Gastrocnemius medialis (tissue), 4 donors: Measurements from ENCODE around the gene PLEKHG4B.

Experiments
- POLR2A ChIP-seq, 2 donors: fragments of 450-650 bp; IDR thresholded peaks; one replicate each; pipeline ENCODE4 v1.6.1; 2017; ENCODE audit warnings: antibody characterized with exemption in 2 of 2, mild to moderate bottlenecking in 2 of 2, moderate library complexity in 2 of 2
- TF ChIP-seq, protein P1 (sequence below), 5 experiments: fragments of 450-650 bp in 3 of 5; fragments of 200-600 bp in 2 of 5; sonication (generic) in 2 of 5; IDR thresholded peaks in 4 of 5; conservative IDR thresholded peaks in 1 of 5; 1 replicate in 4 of 5; 2 replicates in 1 of 5; pipeline ENCODE4 v1.5.1; 2016 to 2019; ENCODE audit warnings: antibody characterized with exemption in 5 of 5, mild to moderate bottlenecking in 3 of 5, moderate library complexity in 3 of 5

DNA sequence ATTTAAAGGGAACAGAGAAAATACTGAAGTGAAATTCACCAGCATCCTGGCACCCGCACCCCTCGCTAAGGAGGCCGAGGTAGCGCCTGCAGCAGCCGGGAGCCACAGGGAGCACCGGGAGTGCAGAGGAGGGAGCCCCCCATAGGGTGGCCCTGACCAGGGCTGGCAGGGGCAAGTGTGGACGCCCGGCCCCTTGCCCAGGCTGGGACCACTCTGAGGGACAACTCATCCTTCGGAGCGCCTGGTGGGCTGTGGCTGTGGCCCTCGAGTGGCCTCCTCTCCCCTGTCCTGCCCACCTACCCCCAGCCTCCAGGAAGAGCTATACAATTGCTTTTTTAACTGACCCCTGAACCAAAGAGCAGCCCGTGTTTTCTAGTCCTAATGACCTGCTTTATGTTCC is 47.0 kb downstream of the PLEKHG4B start:
- TF ChIP-seq, protein P1, sequence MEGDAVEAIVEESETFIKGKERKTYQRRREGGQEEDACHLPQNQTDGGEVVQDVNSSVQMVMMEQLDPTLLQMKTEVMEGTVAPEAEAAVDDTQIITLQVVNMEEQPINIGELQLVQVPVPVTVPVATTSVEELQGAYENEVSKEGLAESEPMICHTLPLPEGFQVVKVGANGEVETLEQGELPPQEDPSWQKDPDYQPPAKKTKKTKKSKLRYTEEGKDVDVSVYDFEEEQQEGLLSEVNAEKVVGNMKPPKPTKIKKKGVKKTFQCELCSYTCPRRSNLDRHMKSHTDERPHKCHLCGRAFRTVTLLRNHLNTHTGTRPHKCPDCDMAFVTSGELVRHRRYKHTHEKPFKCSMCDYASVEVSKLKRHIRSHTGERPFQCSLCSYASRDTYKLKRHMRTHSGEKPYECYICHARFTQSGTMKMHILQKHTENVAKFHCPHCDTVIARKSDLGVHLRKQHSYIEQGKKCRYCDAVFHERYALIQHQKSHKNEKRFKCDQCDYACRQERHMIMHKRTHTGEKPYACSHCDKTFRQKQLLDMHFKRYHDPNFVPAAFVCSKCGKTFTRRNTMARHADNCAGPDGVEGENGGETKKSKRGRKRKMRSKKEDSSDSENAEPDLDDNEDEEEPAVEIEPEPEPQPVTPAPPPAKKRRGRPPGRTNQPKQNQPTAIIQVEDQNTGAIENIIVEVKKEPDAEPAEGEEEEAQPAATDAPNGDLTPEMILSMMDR (IDR thresholded peaks at IDR 0.05 in 4 of 5, conservative IDR thresholded peaks at IDR 0.05 in 1 of 5) = no peak
- TF ChIP-seq POLR2A (IDR thresholded peaks at IDR 0.05) = no peak
